Measurements from ENCODE around the gene RAB3A.

DNA sequence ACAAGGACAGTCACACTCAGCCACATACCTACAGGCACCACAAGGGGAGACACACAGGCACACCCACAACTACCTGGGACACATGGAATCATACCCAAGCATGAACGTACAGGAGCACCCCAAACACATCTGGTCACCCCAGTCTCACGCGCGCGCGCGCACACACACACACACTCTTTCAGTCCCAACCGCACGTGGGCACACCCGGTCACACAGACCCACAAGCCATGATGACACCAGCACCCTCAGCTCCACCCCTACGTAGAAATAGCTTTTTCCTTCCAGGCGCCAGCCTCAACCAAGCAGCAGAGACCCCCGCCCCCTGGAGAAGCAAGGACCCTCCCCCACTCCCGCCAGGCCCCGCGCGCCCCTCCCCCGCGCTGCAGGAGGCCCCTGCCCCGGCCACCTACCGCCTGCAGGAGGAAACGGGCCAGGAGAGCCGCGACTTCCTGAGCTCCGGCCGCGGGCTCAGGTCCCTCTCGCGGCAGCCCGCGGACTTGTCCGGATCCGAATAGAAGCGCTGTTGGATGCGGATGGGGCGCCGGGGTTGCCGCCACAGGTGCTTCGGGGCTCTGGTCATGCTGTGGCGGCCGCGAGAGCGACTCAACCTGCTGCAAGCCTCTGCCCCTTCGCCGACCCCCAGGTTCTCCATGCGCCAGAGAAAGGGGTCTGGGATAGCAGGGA, 28.8 kb upstream of the RAB3A start:
- TF ChIP-seq, protein P1, sequence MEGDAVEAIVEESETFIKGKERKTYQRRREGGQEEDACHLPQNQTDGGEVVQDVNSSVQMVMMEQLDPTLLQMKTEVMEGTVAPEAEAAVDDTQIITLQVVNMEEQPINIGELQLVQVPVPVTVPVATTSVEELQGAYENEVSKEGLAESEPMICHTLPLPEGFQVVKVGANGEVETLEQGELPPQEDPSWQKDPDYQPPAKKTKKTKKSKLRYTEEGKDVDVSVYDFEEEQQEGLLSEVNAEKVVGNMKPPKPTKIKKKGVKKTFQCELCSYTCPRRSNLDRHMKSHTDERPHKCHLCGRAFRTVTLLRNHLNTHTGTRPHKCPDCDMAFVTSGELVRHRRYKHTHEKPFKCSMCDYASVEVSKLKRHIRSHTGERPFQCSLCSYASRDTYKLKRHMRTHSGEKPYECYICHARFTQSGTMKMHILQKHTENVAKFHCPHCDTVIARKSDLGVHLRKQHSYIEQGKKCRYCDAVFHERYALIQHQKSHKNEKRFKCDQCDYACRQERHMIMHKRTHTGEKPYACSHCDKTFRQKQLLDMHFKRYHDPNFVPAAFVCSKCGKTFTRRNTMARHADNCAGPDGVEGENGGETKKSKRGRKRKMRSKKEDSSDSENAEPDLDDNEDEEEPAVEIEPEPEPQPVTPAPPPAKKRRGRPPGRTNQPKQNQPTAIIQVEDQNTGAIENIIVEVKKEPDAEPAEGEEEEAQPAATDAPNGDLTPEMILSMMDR (conservative IDR thresholded peaks at IDR 0.05 in 1 of 2, IDR thresholded peaks at IDR 0.05 in 1 of 2; ENCODE audit: extremely low read depth in 1 of 2, insufficient read depth in 1 of 2, low read depth in 1 of 2, low read length in 2 of 2): peak in 1 of 2 donors; percentile 12
- TF ChIP-seq EZH2 (IDR thresholded peaks at IDR 0.05; ENCODE audit: borderline replicate concordance, low read length): no peak
